DMS 273 treated with DMSO at 0.1 percent for 48 hours (cell line): ENCODE data around the gene PHLPP1.

Experiments
- DNase-seq: peaks from one replicate; lab custom pipeline; 2025; lab: John Stamatoyannopoulos, UW

The PHLPP1 gene

GRCh38 chr18:62850619-62851306 is 135.4 kb downstream of the PHLPP1 start:
- no peak for DNase-seq

GRCh38 chr18:62852851-62853250 is 137.5 kb downstream of the PHLPP1 start:
- DNase-seq = no peak

- DNase-seq = no peak
These were observed 141.0 kb downstream of the PHLPP1 start for GRCh38 chr18:62856294-62856693.

- DNase-seq = no peak
These were observed 142.1 kb downstream of the PHLPP1 start for GRCh38 chr18:62857263-62857976.

- DNase-seq = no peak
These were observed 144.7 kb downstream of the PHLPP1 start for GRCh38 chr18:62860062-62860461.

- DNase-seq = no peak
These were observed 147.1 kb downstream of the PHLPP1 start for GRCh38 chr18:62862466-62862865.

GRCh38 chr18:62863579-62864001 is 148.2 kb downstream of the PHLPP1 start:
- DNase-seq = no peak

- DNase-seq = no peak
These were observed 150.2 kb downstream of the PHLPP1 start for GRCh38 chr18:62865498-62865897.

- DNase-seq = no peak
These were observed 152.2 kb downstream of the PHLPP1 start for GRCh38 chr18:62867534-62867933.

GRCh38 chr18:62868645-62869044 is 153.3 kb downstream of the PHLPP1 start:
- DNase-seq = no peak

GRCh38 chr18:62870643-62871042 is 155.3 kb downstream of the PHLPP1 start:
- DNase-seq = no peak

- no peak for DNase-seq
These were observed 160.0 kb downstream of the PHLPP1 start for GRCh38 chr18:62875323-62875722.

GRCh38 chr18:62876111-62876510 is 160.8 kb downstream of the PHLPP1 start:
- no peak for DNase-seq

GRCh38 chr18:62876828-62877227 is 161.5 kb downstream of the PHLPP1 start:
- no peak for DNase-seq

GRCh38 chr18:62877411-62878221 is 162.3 kb downstream of the PHLPP1 start:
- DNase-seq = no peak

- DNase-seq = no peak
These were observed 163.0 kb downstream of the PHLPP1 start for GRCh38 chr18:62878305-62878704.

GRCh38 chr18:62880034-62880433 is 164.7 kb downstream of the PHLPP1 start:
- no peak for DNase-seq

GRCh38 chr18:62880673-62881364 is 165.5 kb downstream of the PHLPP1 start:
- no peak for DNase-seq

GRCh38 chr18:62881509-62882016 is 166.2 kb downstream of the PHLPP1 start:
- no peak for DNase-seq

GRCh38 chr18:62883937-62884735 is 168.8 kb downstream of the PHLPP1 start:
- DNase-seq = no peak

GRCh38 chr18:62885804-62886203 is 170.5 kb downstream of the PHLPP1 start:
- DNase-seq = no peak
